Measurements from ENCODE around the gene PRKCE. TPM values are rescaled to one million over a fixed set of nuclear protein-coding genes. Genes with fewer than 3 reads are reported as not detected.

The PRKCE gene
- total RNA-seq, 3 donors from 2014 or later (not counting 1 experiment from before 2014, with no cell fraction given), result 35.2 to 42.1 (median 38.6) TPM

- H3K4me1 ChIP-seq (ENCODE audit: control insufficient read depth, insufficient read depth, low read length), result no peaks in the 10 kb centered on the region
- no peak for ATAC-seq
- no peaks in the 10 kb centered on the region for H3K36me3 Mint-ChIP-seq
- DNase-seq, result no peak
- H3K9me3 Mint-ChIP-seq, result no peaks in the 10 kb centered on the region
- H3K27ac Mint-ChIP-seq, result no peak overlapping the region
- no peak overlapping the region for H3K4me3 ChIP-seq (ENCODE audit: low read length)
- no peaks in the 10 kb centered on the region for H3K27me3 Mint-ChIP-seq (ENCODE audit: low read depth in 2 of 2)
- WGBS (ENCODE audit: insufficient coverage), result 69% methylated on average over 1 of the region's 2 CpGs
- intact Hi-C loops (cut with micrococcal nuclease), result no loop called here
- no peaks in the 10 kb centered on the region for H3K27me3 ChIP-seq (ENCODE audit: control insufficient read depth, insufficient read depth, low read length)
- H3K9me3 ChIP-seq (ENCODE audit: control insufficient read depth, insufficient read depth, low read length), result no peaks in the 10 kb centered on the region
- H3K4me3 Mint-ChIP-seq, result no peak overlapping the region
- peaks cover 13 to 14% of the 10 kb centered on the region in 2 donors for H3K4me1 Mint-ChIP-seq
- no peak overlapping the region for H3K27ac ChIP-seq (ENCODE audit: low read length)
- H3K36me3 ChIP-seq (ENCODE audit: control insufficient read depth, insufficient read depth, low read length), result no peaks in the 10 kb centered on the region
- TF ChIP-seq CTCF (IDR thresholded peaks at IDR 0.05), result no peak
These were observed 13.3 kb downstream of the PRKCE start for GRCh38 chr2:45664635-45665261.

- H3K9me3 Mint-ChIP-seq, result no peaks in the 10 kb centered on the region
- H3K27me3 ChIP-seq (ENCODE audit: control insufficient read depth, insufficient read depth, low read length), result no peaks in the 10 kb centered on the region
These were observed 17.0 kb downstream of the PRKCE start for GRCh38 chr2:45668509-45668908.

GRCh38 chr2:45669032-45669486 is 17.6 kb downstream of the PRKCE start:
- WGBS (ENCODE audit: insufficient coverage), result 58% methylated on average over 7 of the region's 7 CpGs
- Mint-ChIP-seq H3K27me3 (ENCODE audit: low read depth in 2 of 2) (no peaks in the 10 kb centered on the region), H3K9me3 (no peaks in the 10 kb centered on the region), H3K36me3 (no peaks in the 10 kb centered on the region), H3K4me1 (peaks cover 13 to 15% of the 10 kb centered on the region in 2 donors), H3K4me3 (no peak overlapping the region), H3K27ac (no peak overlapping the region)
- H3K27ac ChIP-seq (ENCODE audit: low read length), result no peak overlapping the region
- no peaks in the 10 kb centered on the region for H3K27me3 ChIP-seq (ENCODE audit: control insufficient read depth, insufficient read depth, low read length)
- H3K4me1 ChIP-seq (ENCODE audit: control insufficient read depth, insufficient read depth, low read length), result no peaks in the 10 kb centered on the region
- no peaks in the 10 kb centered on the region for H3K9me3 ChIP-seq (ENCODE audit: control insufficient read depth, insufficient read depth, low read length)
- H3K4me3 ChIP-seq (ENCODE audit: low read length), result no peak overlapping the region
- no peak for TF ChIP-seq CTCF (IDR thresholded peaks at IDR 0.05)
- no peak for DNase-seq
- no peaks in the 10 kb centered on the region for H3K36me3 ChIP-seq (ENCODE audit: control insufficient read depth, insufficient read depth, low read length)
- no peak for ATAC-seq
- intact Hi-C loops (cut with micrococcal nuclease), result no loop called here

More at GRCh38 chr2:45668509-45668908, 17.0 kb downstream of the PRKCE start:
- ATAC-seq (no peak), DNase-seq (no peak)
- Mint-ChIP-seq H3K36me3 (no peaks in the 10 kb centered on the region), H3K27ac (no peak overlapping the region), H3K27me3 (ENCODE audit: low read depth in 2 of 2) (no peaks in the 10 kb centered on the region), H3K4me3 (no peak overlapping the region), H3K4me1 (peaks cover 13 to 15% of the 10 kb centered on the region in 2 donors)
- intact Hi-C loops (cut with micrococcal nuclease), result no loop called here
- WGBS (ENCODE audit: insufficient coverage), result 76% methylated on average over 6 of the region's 7 CpGs
- Histone ChIP-seq H3K9me3 (ENCODE audit: control insufficient read depth, insufficient read depth, low read length) (no peaks in the 10 kb centered on the region), H3K36me3 (ENCODE audit: control insufficient read depth, insufficient read depth, low read length) (no peaks in the 10 kb centered on the region), H3K27ac (ENCODE audit: low read length) (no peak overlapping the region), H3K4me3 (ENCODE audit: low read length) (no peak overlapping the region), H3K4me1 (ENCODE audit: control insufficient read depth, insufficient read depth, low read length) (no peaks in the 10 kb centered on the region)
- no peak for TF ChIP-seq CTCF (IDR thresholded peaks at IDR 0.05)

- no peaks in the 10 kb centered on the region for H3K9me3 Mint-ChIP-seq
- H3K27ac Mint-ChIP-seq, result no peak overlapping the region
- Histone ChIP-seq H3K27me3 (ENCODE audit: control insufficient read depth, insufficient read depth, low read length) (no peaks in the 10 kb centered on the region), H3K4me3 (ENCODE audit: low read length) (no peak overlapping the region), H3K4me1 (ENCODE audit: control insufficient read depth, insufficient read depth, low read length) (no peaks in the 10 kb centered on the region), H3K9me3 (ENCODE audit: control insufficient read depth, insufficient read depth, low read length) (no peaks in the 10 kb centered on the region), H3K36me3 (ENCODE audit: control insufficient read depth, insufficient read depth, low read length) (no peaks in the 10 kb centered on the region), H3K27ac (ENCODE audit: low read length) (no peak overlapping the region)
- ATAC-seq (no peak), DNase-seq (no peak)
- H3K4me1 Mint-ChIP-seq, result peaks cover 13 to 15% of the 10 kb centered on the region in 2 donors
- 91% methylated on average over 4 of the region's 4 CpGs for WGBS (ENCODE audit: insufficient coverage)
- H3K4me3 Mint-ChIP-seq, result no peak overlapping the region
- intact Hi-C loops (cut with micrococcal nuclease), result no loop called here
- no peaks in the 10 kb centered on the region for H3K27me3 Mint-ChIP-seq (ENCODE audit: low read depth in 2 of 2)
- H3K36me3 Mint-ChIP-seq, result no peaks in the 10 kb centered on the region
- TF ChIP-seq CTCF (IDR thresholded peaks at IDR 0.05), result no peak
These were observed 19.2 kb downstream of the PRKCE start for GRCh38 chr2:45670646-45671045.
